ENCODE results near the gene CCDC27.

The CCDC27 gene

GRCh38 chr1:3752400-3752945, at the start of gene CCDC27:
CCDC27 (plus strand) TSS chr1:3752450; CDS start chr1:3752482, 32 bp downstream.
- DNase-seq (ENCODE audit: low read depth in 1 of 2, low spot score in 1 of 2), result no peak

- DNase-seq (ENCODE audit: low read depth in 1 of 2, low spot score in 1 of 2), result no peak
Measured at GRCh38 chr1:3702528-3702927, 49.7 kb upstream of the CCDC27 start.

- no peak for DNase-seq (ENCODE audit: low read depth in 1 of 2, low spot score in 1 of 2)
Measured at GRCh38 chr1:3702990-3703728, 49.1 kb upstream of the CCDC27 start.

- DNase-seq (ENCODE audit: low read depth in 1 of 2, low spot score in 1 of 2), result no peak
Measured at GRCh38 chr1:3703786-3704371, 48.4 kb upstream of the CCDC27 start.

GRCh38 chr1:3705341-3705950, 46.8 kb upstream of the CCDC27 start:
- no peak for DNase-seq (ENCODE audit: low read depth in 1 of 2, low spot score in 1 of 2)

- DNase-seq (ENCODE audit: low read depth in 1 of 2, low spot score in 1 of 2), result no peak
Measured at GRCh38 chr1:3706651-3707297, 45.5 kb upstream of the CCDC27 start.

- DNase-seq (ENCODE audit: low read depth in 1 of 2, low spot score in 1 of 2), result no peak
Measured at GRCh38 chr1:3707298-3707938, 44.8 kb upstream of the CCDC27 start.

GRCh38 chr1:3707939-3708328, 44.3 kb upstream of the CCDC27 start:
- no peak for DNase-seq (ENCODE audit: low read depth in 1 of 2, low spot score in 1 of 2)

GRCh38 chr1:3708791-3709190, 43.5 kb upstream of the CCDC27 start:
- DNase-seq (ENCODE audit: low read depth in 1 of 2, low spot score in 1 of 2), result no peak

- DNase-seq (ENCODE audit: low read depth in 1 of 2, low spot score in 1 of 2), result no peak
Measured at GRCh38 chr1:3710251-3710650, 42.0 kb upstream of the CCDC27 start.

GRCh38 chr1:3711381-3711779, 40.9 kb upstream of the CCDC27 start:
- DNase-seq (ENCODE audit: low read depth in 1 of 2, low spot score in 1 of 2), result no peak

- DNase-seq (ENCODE audit: low read depth in 1 of 2, low spot score in 1 of 2), result no peak
Measured at GRCh38 chr1:3711780-3712451, 40.3 kb upstream of the CCDC27 start.

- no peak for DNase-seq (ENCODE audit: low read depth in 1 of 2, low spot score in 1 of 2)
Measured at GRCh38 chr1:3712573-3713535, 39.4 kb upstream of the CCDC27 start.

GRCh38 chr1:3713840-3714239, 38.4 kb upstream of the CCDC27 start:
- DNase-seq (ENCODE audit: low read depth in 1 of 2, low spot score in 1 of 2), result no peak

- DNase-seq (ENCODE audit: low read depth in 1 of 2, low spot score in 1 of 2), result no peak
Measured at GRCh38 chr1:3714284-3714741, 37.9 kb upstream of the CCDC27 start.

GRCh38 chr1:3714814-3715213, 37.4 kb upstream of the CCDC27 start:
- no peak for DNase-seq (ENCODE audit: low read depth in 1 of 2, low spot score in 1 of 2)

- no peak for DNase-seq (ENCODE audit: low read depth in 1 of 2, low spot score in 1 of 2)
Measured at GRCh38 chr1:3716351-3716750, 35.9 kb upstream of the CCDC27 start.

GRCh38 chr1:3717041-3717714, 35.1 kb upstream of the CCDC27 start:
- no peak for DNase-seq (ENCODE audit: low read depth in 1 of 2, low spot score in 1 of 2)
